HG02981 (cell line): ENCODE measurements around the gene MFAP3L.
"Not testable (repeated sequence)": the region's sequence is repeated elsewhere in the genome, so short reads cannot be mapped to it uniquely, and the experiment has no call there.

Experiments
- ATAC-seq: cut with Tn5 transposase; IDR thresholded peaks from one replicate; pipeline ENCODE4 v1.9.1; 2021; ENCODE audit warnings: mild to moderate bottlenecking, moderate library complexity; ENCODE audit not compliant: unreplicated experiment

Gene MFAP3L

GRCh38 chr4:169948271-169948670, 77.9 kb downstream of the MFAP3L start:
- ATAC-seq, result no peak

DNA sequence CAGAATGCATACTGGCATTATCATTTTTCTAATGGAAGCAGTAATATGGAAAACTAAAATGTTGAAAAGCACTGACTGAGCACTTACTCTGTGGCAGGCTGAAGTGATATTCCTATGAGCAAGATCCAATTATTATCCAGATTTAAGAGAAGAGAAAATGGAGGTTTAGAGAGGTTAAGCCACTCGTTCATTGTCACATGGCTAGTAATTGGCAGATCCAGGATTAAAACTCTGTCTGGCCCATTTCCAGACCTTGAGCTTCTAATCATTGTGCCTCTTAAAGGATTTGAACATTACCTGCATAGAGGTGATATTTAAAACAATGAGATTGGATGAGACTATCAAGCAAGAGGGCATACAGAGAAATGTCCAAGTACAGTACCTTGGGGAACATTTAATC, 80.6 kb downstream of the MFAP3L start:
- no peak for ATAC-seq

DNA sequence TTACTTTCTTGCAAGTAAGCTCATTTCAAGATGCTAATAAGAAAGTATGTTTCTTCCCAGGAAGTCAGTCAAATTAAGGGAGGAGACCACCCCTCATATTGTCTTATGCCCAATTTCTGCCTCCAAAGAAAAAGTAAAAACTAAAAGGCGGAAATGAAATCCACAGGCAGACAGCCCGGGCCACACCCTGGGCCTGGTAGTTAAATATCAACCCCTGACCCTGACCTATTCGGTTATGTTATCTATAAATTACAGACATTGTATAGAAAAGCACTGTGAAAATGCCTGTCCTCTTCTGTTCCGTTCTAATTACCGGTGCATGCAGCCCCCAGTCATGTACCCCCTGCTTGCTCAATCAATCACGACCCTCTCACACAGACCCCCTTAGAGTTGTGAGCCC, 82.6 kb downstream of the MFAP3L start:
- not testable (repeated sequence) for ATAC-seq

GRCh38 chr4:169941141-169941540, 85.1 kb downstream of the MFAP3L start:
- ATAC-seq, result no peak

DNA sequence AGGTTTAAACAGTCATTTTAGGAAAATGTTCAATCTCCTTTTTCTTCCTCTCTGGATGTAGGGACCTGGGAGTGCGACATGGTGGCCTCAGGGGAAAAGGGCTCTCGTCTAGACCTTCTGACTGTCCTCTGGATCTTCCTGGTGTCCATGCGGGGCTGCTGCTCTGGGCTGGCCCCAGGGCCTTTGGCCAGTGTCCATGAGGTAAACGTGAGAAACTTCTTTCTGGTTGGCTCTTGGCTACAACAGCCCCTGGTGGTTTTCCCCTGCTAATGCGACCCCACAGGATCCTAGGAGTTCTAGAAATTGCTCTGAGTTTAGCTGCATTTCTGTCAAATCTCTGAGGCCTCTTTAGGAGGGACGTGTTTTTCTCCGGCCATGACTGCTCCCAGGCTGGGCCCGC, 85.7 kb downstream of the MFAP3L start:
- ATAC-seq, result no peak
